GM23338 (cell line): ENCODE results near the gene ARMCX4. TPM values are rescaled to one million over a fixed set of nuclear protein-coding genes. Genes with fewer than 3 reads are reported as not detected.

ENCODE experiments used
- ATAC-seq: fragments of 200-7000 bp; cut with Tn5 transposase; 3 replicates; pipeline ENCODE4 v1.9.1; 2020
- DNase-seq: peaks from one replicate; pipeline ENCODE4 v3.0.0-alpha.2; 2015; ENCODE audit warnings: low spot score
- H2AFZ ChIP-seq: fragments of 200-600 bp; sonication (generic); 2 replicates; pipeline ENCODE4 v1.8.0; 2016; ENCODE audit warnings: antibody characterized with exemption, mild to moderate bottlenecking, moderate library complexity
- H3F3A ChIP-seq: fragments of 200-600 bp; sonication (generic); replicated peaks from 2 replicates; pipeline ENCODE4 v1.8.0; 2017; ENCODE audit warnings: antibody characterized with exemption, mixed run types, low read depth
- H3K27ac ChIP-seq: fragments of 200-600 bp; sonication (generic); 2 replicates; pipeline ENCODE4 v1.6.1; 2016; ENCODE audit warnings: low read depth
- H3K27me3 ChIP-seq: fragments of 200-600 bp; sonication (generic); 2 replicates; pipeline ENCODE4 v1.8.0; 2016; ENCODE audit warnings: mild to moderate bottlenecking, mixed run types, moderate library complexity; ENCODE audit not compliant: insufficient read depth
- H3K36me3 ChIP-seq: fragments of 200-600 bp; sonication (generic); 2 replicates; pipeline ENCODE4 v1.8.0; 2016; ENCODE audit warnings: mild to moderate bottlenecking; ENCODE audit not compliant: insufficient read depth
- H3K4me1 ChIP-seq: fragments of 200-600 bp; sonication (generic); 2 replicates; pipeline ENCODE4 v1.8.0; 2016; ENCODE audit warnings: mild to moderate bottlenecking, moderate library complexity; ENCODE audit not compliant: insufficient read depth
- H3K4me2 ChIP-seq: fragments of 200-600 bp; sonication (generic); 2 replicates; pipeline ENCODE4 v1.7.1; 2017; ENCODE audit warnings: mixed run types
- H3K4me3 ChIP-seq: fragments of 200-600 bp; sonication (generic); 2 replicates; pipeline ENCODE4 v1.6.1; 2016; ENCODE audit warnings: mixed run types
- H3K79me2 ChIP-seq: fragments of 200-600 bp; sonication (generic); replicated peaks from 2 replicates; pipeline ENCODE4 v1.8.0; 2017; ENCODE audit warnings: mild to moderate bottlenecking; ENCODE audit not compliant: insufficient read depth
- H3K9me2 ChIP-seq: fragments of 200-600 bp; sonication (generic); 2 replicates; pipeline ENCODE4 v1.8.0; 2017; ENCODE audit not compliant: insufficient read depth
- H4K20me1 ChIP-seq: fragments of 200-600 bp; sonication (generic); replicated peaks from 2 replicates; pipeline ENCODE4 v1.8.0; 2017; ENCODE audit warnings: mild to moderate bottlenecking; ENCODE audit not compliant: insufficient read depth
- H3K27ac Mint-ChIP-seq: 2 replicates; pipeline ENCODE4 v1.8.0; 2020; ENCODE audit warnings: inconsistent platforms, mild to moderate bottlenecking, moderate library complexity, mixed read lengths
- H3K27me3 Mint-ChIP-seq: 3 replicates; pipeline ENCODE4 v1.8.0; 2022; ENCODE audit warnings: low read depth, mild to moderate bottlenecking, moderate library complexity, mixed read lengths, inconsistent platforms; ENCODE audit not compliant: insufficient read depth, poor library complexity
- H3K36me3 Mint-ChIP-seq: 3 replicates; pipeline ENCODE4 v1.8.0; 2021; ENCODE audit warnings: low read depth, mild to moderate bottlenecking, inconsistent platforms, moderate library complexity, mixed read lengths
- H3K4me1 Mint-ChIP-seq: 3 replicates; pipeline ENCODE4 v1.8.0; 2020; ENCODE audit warnings: mild to moderate bottlenecking, inconsistent platforms, mixed read lengths
- H3K4me3 Mint-ChIP-seq: 3 replicates; pipeline ENCODE4 v1.8.0; 2021; ENCODE audit warnings: moderate library complexity, mild to moderate bottlenecking, inconsistent platforms, mixed read lengths
- H3K9me3 Mint-ChIP-seq: 3 replicates; pipeline ENCODE4 v1.8.0; 2020; ENCODE audit warnings: moderate library complexity, mild to moderate bottlenecking, inconsistent platforms, mixed read lengths
- CREB1 ChIP-seq: fragments of 250-450 bp; sonication (Bioruptor Pico); IDR thresholded peaks from 2 replicates; pipeline ENCODE4 v1.5.0; 2020; ENCODE audit warnings: low read depth, mild to moderate bottlenecking, moderate library complexity
- EZH2 ChIP-seq: fragments of 200-600 bp; sonication (generic); IDR thresholded peaks from one replicate; pipeline ENCODE4 v1.8.0; 2017; ENCODE audit warnings: antibody characterized with exemption, mild to moderate bottlenecking, low read depth; ENCODE audit not compliant: unreplicated experiment
- EZH2phosphoT487 ChIP-seq: fragments of 200-600 bp; sonication (generic); IDR thresholded peaks from one replicate; pipeline ENCODE4 v1.8.1; 2018; ENCODE audit warnings: antibody characterized with exemption; ENCODE audit not compliant: unreplicated experiment
- JUNB ChIP-seq: IDR thresholded peaks from one replicate; pipeline ENCODE4 v1.6.1; 2016; ENCODE audit warnings: antibody characterized with exemption; ENCODE audit not compliant: unreplicated experiment
- NANOG ChIP-seq: IDR thresholded peaks from 2 replicates; pipeline ENCODE4 v1.6.1; 2016; ENCODE audit warnings: antibody characterized with exemption, borderline replicate concordance
- POLR2AphosphoS5 ChIP-seq: IDR thresholded peaks from 2 replicates; pipeline ENCODE4 v1.6.1; 2016; ENCODE audit warnings: antibody characterized with exemption, low read depth
- REST ChIP-seq: IDR thresholded peaks from one replicate; pipeline ENCODE4 v1.6.1; 2018; ENCODE audit warnings: antibody characterized with exemption; ENCODE audit not compliant: unreplicated experiment
- STAT1 ChIP-seq: IDR thresholded peaks from one replicate; pipeline ENCODE4 v1.6.1; 2016; ENCODE audit warnings: antibody characterized with exemption; ENCODE audit not compliant: unreplicated experiment
- ZNF114 ChIP-seq: fragments of 250-450 bp; sonication (Bioruptor Pico); IDR thresholded peaks from 2 replicates; pipeline ENCODE4 v1.5.0; 2020; ENCODE audit warnings: mild to moderate bottlenecking, moderate library complexity
- ZNF331 ChIP-seq: fragments of 250-450 bp; sonication (Bioruptor Pico); IDR thresholded peaks from 2 replicates; pipeline ENCODE4 v1.5.0; 2020; ENCODE audit warnings: low read depth, mild to moderate bottlenecking, moderate library complexity
- ZNF462 ChIP-seq: fragments of 250-450 bp; sonication (Bioruptor Pico); IDR thresholded peaks from 2 replicates; pipeline ENCODE4 v1.5.0; 2020; ENCODE audit warnings: mild to moderate bottlenecking, moderate library complexity
- polyA plus RNA-seq: library from polyadenylated mRNA; unstranded; fragments of >200 nt; fragmentation: Nextera tagmentation; extraction: Ambion mirVana; gene quantifications from 2 replicates; pipeline ENCODE4 v1.2.1, GENCODE V29; 2016
- total RNA-seq: library from RNA; depleted of rRNA; stranded (reverse); fragments of >200 nt; shearing (Covaris generic); gene quantifications from 2 replicates; pipeline ENCODE4 v1.2.3, GENCODE V29; 2014
- TF ChIP-seq, protein P1 (sequence below), 2 experiments: fragments of 200-600 bp in 1 of 2; sonication (generic) in 1 of 2; conservative IDR thresholded peaks; 2 replicates each; pipeline versions ENCODE4 v1.5.1 to v1.6.1; 2016 to 2017; ENCODE audit warnings: antibody characterized with exemption in 2 of 2, low read depth in 2 of 2, mild to moderate bottlenecking in 2 of 2, moderate library complexity in 1 of 2
- TF ChIP-seq, protein P2 (sequence below): IDR thresholded peaks from 2 replicates; pipeline ENCODE4 v1.6.1; 2016; ENCODE audit warnings: antibody characterized with exemption

ARMCX4 gene
- total and polyA plus RNA-seq, 2 experiments from 2014 or later, result 11.9 to 13.3 TPM

GRCh38 chrX:101478366-101478765 lies 6.9 kb upstream of the ARMCX4 start:
- Histone ChIP-seq H3K4me3 (no peak overlapping the region), H4K20me1 (no peaks in the 10 kb centered on the region), H2AFZ (no peak overlapping the region), H3K36me3 (no peaks in the 10 kb centered on the region), H3K4me1 (no peaks in the 10 kb centered on the region), H3K79me2 (no peaks in the 10 kb centered on the region), H3K27ac (no peak overlapping the region), H3K9me2 (no peaks in the 10 kb centered on the region), H3F3A (no peaks in the 10 kb centered on the region), H3K4me2 (no peak overlapping the region), H3K27me3 (no peaks in the 10 kb centered on the region)
- Mint-ChIP-seq H3K9me3 (no peaks in the 10 kb centered on the region), H3K36me3 (no peaks in the 10 kb centered on the region), H3K4me3 (no peak overlapping the region), H3K27me3 (no peaks in the 10 kb centered on the region), H3K4me1 (peaks cover under 1% of the 10 kb centered on the region; the same call in 1 of the 3 replicates), H3K27ac (no peak overlapping the region)
- no peak for TF ChIP-seq REST
- no peak for TF ChIP-seq ZNF331 (CRISPR knock-in tag)
- TF ChIP-seq ZNF462 (CRISPR knock-in tag), result no peak
- TF ChIP-seq STAT1, result no peak
- TF ChIP-seq NANOG, result no peak
- TF ChIP-seq CREB1 (CRISPR knock-in tag), result no peak
- no peak for TF ChIP-seq EZH2phosphoT487
- no peak for TF ChIP-seq ZNF114
- TF ChIP-seq, protein P1, sequence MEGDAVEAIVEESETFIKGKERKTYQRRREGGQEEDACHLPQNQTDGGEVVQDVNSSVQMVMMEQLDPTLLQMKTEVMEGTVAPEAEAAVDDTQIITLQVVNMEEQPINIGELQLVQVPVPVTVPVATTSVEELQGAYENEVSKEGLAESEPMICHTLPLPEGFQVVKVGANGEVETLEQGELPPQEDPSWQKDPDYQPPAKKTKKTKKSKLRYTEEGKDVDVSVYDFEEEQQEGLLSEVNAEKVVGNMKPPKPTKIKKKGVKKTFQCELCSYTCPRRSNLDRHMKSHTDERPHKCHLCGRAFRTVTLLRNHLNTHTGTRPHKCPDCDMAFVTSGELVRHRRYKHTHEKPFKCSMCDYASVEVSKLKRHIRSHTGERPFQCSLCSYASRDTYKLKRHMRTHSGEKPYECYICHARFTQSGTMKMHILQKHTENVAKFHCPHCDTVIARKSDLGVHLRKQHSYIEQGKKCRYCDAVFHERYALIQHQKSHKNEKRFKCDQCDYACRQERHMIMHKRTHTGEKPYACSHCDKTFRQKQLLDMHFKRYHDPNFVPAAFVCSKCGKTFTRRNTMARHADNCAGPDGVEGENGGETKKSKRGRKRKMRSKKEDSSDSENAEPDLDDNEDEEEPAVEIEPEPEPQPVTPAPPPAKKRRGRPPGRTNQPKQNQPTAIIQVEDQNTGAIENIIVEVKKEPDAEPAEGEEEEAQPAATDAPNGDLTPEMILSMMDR (conservative IDR thresholded peaks at IDR 0.05; ENCODE audit: low read depth in 2 of 2), result no peak
- TF ChIP-seq, protein P2, sequence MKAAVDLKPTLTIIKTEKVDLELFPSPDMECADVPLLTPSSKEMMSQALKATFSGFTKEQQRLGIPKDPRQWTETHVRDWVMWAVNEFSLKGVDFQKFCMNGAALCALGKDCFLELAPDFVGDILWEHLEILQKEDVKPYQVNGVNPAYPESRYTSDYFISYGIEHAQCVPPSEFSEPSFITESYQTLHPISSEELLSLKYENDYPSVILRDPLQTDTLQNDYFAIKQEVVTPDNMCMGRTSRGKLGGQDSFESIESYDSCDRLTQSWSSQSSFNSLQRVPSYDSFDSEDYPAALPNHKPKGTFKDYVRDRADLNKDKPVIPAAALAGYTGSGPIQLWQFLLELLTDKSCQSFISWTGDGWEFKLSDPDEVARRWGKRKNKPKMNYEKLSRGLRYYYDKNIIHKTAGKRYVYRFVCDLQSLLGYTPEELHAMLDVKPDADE, result no peak
- no peak for TF ChIP-seq JUNB
- TF ChIP-seq EZH2, result no peak
- no peak for TF ChIP-seq POLR2AphosphoS5
- no peak for ATAC-seq
- DNase-seq, result no peak
